Right lobe of liver (tissue), 6 donors: ENCODE results near the gene TMED8. TPM values are rescaled to one million over a fixed set of nuclear protein-coding genes. Genes with fewer than 3 reads are reported as not detected.
"Not testable (repeated sequence)": the region's sequence is repeated elsewhere in the genome, so short reads cannot be mapped to it uniquely, and the experiment has no call there.

Experiments
- ATAC-seq, 4 donors: fragments of 200-7000 bp; cut with Tn5 transposase; one replicate each; pipeline ENCODE4 v1.9.1; 2020; ENCODE audit warnings: mild to moderate bottlenecking in 4 of 4, moderate library complexity in 4 of 4
- DNase-seq, 3 donors: peaks; one replicate each; pipeline ENCODE4 v3.0.0-alpha.2; 2020
- H3K27ac ChIP-seq, 3 donors: fragments of 200-600 bp; one replicate each; pipeline ENCODE4 v1.8.0; 2022
- H3K27me3 ChIP-seq, 2 donors: fragments of 200-600 bp; one replicate each; pipeline ENCODE4 v1.8.0; 2022
- H3K36me3 ChIP-seq, 4 donors: fragments of 200-600 bp; sonication (generic) in 1 of 4; one replicate each; pipeline versions ENCODE4 v1.5.1 to v1.8.0; 2017 to 2022; ENCODE audit warnings: control low read depth in 1 of 4
- H3K4me1 ChIP-seq, 4 donors: fragments of 200-600 bp; sonication (generic) in 1 of 4; one replicate each; pipeline versions ENCODE4 v1.5.1 to v1.8.0; 2017 to 2022; ENCODE audit warnings: control low read depth in 1 of 4
- H3K4me3 ChIP-seq, 3 donors: fragments of 200-600 bp; one replicate each; pipeline ENCODE4 v1.8.0; 2022
- H3K9me3 ChIP-seq, 4 donors: fragments of 200-600 bp; sonication (generic) in 1 of 4; one replicate each; pipeline versions ENCODE4 v1.5.1 to v1.8.0; 2017 to 2022; ENCODE audit warnings: control low read depth in 1 of 4
- POLR2A ChIP-seq: fragments of 450-650 bp; IDR thresholded peaks from one replicate; pipeline ENCODE4 v1.6.1; 2017; ENCODE audit warnings: antibody characterized with exemption, mild to moderate bottlenecking
- WGBS: methylation state at CpG from one replicate; pipeline ENCODE4 v1.1.6; 2018; ENCODE audit warnings: low coverage, low lambda C conversion rate; ENCODE audit not compliant: insufficient coverage; ENCODE audit errors: missing lambda C conversion rate; 5-methylcytosine and 5-hydroxymethylcytosine counted together
- intact Hi-C, 2 donors: fragments of 100-400 bp; cut with DNase I; formaldehyde crosslinking; loops; one replicate each; pipeline versions ENCODE4 v1.11.2 to v1.14.1; 2022
- total RNA-seq, 6 experiments: library from RNA; depleted of rRNA in 2 of 6; stranded (reverse); fragments of >200 nt in 2 of 6; fragmentation: NEBNext Ultra II Directional in 3 of 6; extraction: Animal tissue kit (Norgen Biotek cat#: 25700) in 3 of 6; gene quantifications; one replicate each; pipeline versions ENCODE4 v1.1.0 to v1.2.4, GENCODE V29; 2016 to 2023
- TF ChIP-seq, protein P1 (sequence below), 4 donors: fragments of 200-600 bp in 3 of 4; fragments of 450-650 bp in 1 of 4; IDR thresholded peaks; one replicate each; pipeline versions ENCODE4 v1.5.1 to v1.8.0; 2016 to 2022; ENCODE audit warnings: antibody characterized with exemption in 4 of 4, mild to moderate bottlenecking in 2 of 4
- donor health status: DM: no; HTN: yes; CAD: no.
- donor health status: DM: no; HTN: no; CAD: no.
- donor health status: DM: no; HTN: no; CAD: no.
- donor health status: DM: no; HTN: yes; CAD: no.
- donor health status: DM: no; HTN: yes; CAD: no.

TMED8 gene
- total RNA-seq, 6 experiments from 2014 or later = 2.5 to 4.4 (median 3.1) TPM

DNA sequence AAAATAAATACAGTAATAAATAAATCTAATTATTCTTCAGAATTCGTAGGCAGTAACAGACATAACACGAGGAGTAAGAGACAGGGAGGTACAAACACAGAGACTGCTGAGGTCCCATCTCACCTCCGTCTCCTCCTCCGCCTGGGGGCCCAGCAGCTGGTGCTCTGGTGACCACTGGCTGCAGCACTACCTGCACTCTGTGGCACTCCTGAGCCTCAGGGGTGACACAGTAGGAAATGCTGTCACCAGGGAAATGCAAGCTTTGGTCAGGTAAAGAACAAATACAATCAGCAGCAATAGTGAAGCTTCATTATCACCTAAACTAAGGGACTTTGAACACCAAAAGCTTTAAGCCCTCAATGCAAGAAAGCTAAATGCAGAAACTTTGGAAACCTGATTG, 36.5 kb downstream of the TMED8 start:
- DNase-seq (no peak), ATAC-seq (no peak)
- H3K36me3 ChIP-seq = peaks cover 0 to 12% (median 0%) of the 10 kb centered on the region in 4 donors
- no peaks in the 10 kb centered on the region for H3K9me3 ChIP-seq
- no peaks in the 10 kb centered on the region for H3K27me3 ChIP-seq
- H3K4me1 ChIP-seq = no peaks in the 10 kb centered on the region
- intact Hi-C loops = no loop called here
- H3K27ac ChIP-seq = no peak overlapping the region
- no peak for TF ChIP-seq POLR2A
- TF ChIP-seq, protein P1, sequence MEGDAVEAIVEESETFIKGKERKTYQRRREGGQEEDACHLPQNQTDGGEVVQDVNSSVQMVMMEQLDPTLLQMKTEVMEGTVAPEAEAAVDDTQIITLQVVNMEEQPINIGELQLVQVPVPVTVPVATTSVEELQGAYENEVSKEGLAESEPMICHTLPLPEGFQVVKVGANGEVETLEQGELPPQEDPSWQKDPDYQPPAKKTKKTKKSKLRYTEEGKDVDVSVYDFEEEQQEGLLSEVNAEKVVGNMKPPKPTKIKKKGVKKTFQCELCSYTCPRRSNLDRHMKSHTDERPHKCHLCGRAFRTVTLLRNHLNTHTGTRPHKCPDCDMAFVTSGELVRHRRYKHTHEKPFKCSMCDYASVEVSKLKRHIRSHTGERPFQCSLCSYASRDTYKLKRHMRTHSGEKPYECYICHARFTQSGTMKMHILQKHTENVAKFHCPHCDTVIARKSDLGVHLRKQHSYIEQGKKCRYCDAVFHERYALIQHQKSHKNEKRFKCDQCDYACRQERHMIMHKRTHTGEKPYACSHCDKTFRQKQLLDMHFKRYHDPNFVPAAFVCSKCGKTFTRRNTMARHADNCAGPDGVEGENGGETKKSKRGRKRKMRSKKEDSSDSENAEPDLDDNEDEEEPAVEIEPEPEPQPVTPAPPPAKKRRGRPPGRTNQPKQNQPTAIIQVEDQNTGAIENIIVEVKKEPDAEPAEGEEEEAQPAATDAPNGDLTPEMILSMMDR (IDR thresholded peaks at IDR 0.05) = no peak
- WGBS = 87% methylated on average over 4 of the region's 4 CpGs
- H3K4me3 ChIP-seq = no peak overlapping the region

DNA sequence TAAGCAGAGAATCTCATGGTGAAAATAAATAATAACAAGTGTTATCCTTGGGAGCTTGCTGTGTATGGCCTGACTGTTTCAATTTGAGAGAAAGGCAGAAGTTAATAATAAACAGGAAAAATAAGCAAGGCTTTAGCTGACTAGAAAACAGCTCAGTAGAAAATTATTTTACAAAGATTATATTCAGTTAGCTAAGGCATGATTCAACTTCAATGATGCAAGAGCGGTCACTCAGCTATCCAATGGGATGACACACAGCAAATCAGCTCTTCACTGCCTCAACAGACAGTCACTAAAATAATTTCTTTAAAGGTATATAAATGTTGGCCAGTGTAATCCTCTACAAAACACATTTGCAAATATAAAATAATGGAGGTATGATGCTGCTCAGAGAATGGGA, 37.5 kb downstream of the TMED8 start:
- intact Hi-C loops = no loop called here
- Histone ChIP-seq H3K36me3 (peaks cover 0 to 12% (median 0%) of the 10 kb centered on the region in 4 donors), H3K4me1 (no peaks in the 10 kb centered on the region), H3K9me3 (no peaks in the 10 kb centered on the region), H3K27me3 (no peaks in the 10 kb centered on the region), H3K27ac (no peak overlapping the region), H3K4me3 (no peak overlapping the region)
- TF ChIP-seq POLR2A = no peak
- TF ChIP-seq, protein P1 (IDR thresholded peaks at IDR 0.05) = no peak
- ATAC-seq = peak in 1 of 4 donors; percentile 34
- WGBS = 89% methylated on average over 1 of the region's 1 CpG
- DNase-seq = no peak

DNA sequence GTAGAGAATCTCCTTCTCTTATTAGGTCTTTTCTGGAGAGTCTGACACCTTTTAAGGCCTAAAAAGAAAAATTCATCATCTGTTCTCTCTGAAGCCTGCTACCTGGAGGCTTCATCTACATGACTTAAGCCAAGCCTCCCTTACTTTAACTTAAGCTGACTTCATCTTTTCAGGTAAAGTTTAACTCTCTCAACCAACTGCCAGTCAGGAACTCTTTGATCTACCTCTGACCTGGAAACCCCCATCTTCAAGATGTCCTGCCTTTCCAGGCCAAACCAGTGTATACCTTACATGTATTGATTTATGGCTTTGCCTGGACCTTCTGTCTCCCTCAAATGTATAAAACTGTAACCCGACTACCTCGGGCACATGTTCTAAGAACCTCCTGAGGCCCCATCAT, 38.6 kb downstream of the TMED8 start:
- no peak for DNase-seq
- ATAC-seq = no peak
- peaks cover 0 to 12% (median 0%) of the 10 kb centered on the region in 4 donors for H3K36me3 ChIP-seq
- no peak for TF ChIP-seq POLR2A
- TF ChIP-seq, protein P1 (IDR thresholded peaks at IDR 0.05) = no peak
- no peak overlapping the region for H3K27ac ChIP-seq
- H3K9me3 ChIP-seq = no peaks in the 10 kb centered on the region
- no peaks in the 10 kb centered on the region for H3K27me3 ChIP-seq
- 86% methylated on average over 2 of the region's 2 CpGs for WGBS
- H3K4me3 ChIP-seq = no peak overlapping the region
- H3K4me1 ChIP-seq = no peaks in the 10 kb centered on the region
- intact Hi-C loops = no loop called here

DNA sequence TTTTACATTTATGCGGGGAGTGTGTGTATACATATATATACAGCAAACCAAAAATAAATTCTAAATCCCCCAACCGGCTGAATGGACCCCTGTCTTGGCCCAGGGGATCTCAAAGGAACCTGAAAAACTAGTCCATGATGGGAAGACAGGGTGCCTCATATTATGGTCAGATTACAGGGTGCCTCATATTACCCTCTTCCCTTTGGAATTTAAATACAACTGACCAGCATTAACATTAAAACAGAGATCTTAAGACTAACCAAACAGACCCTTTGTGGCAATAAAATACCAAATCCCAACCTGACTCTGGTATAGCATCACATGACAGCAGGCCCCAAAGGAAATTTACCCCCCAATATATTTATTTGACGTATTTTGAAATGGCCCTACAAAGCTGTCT, 39.0 kb downstream of the TMED8 start:
- WGBS = 95% methylated on average over 2 of the region's 3 CpGs
- Histone ChIP-seq H3K4me1 (no peaks in the 10 kb centered on the region), H3K9me3 (no peaks in the 10 kb centered on the region), H3K4me3 (no peak overlapping the region), H3K36me3 (peaks cover 0 to 9% (median 0%) of the 10 kb centered on the region in 4 donors), H3K27ac (no peak overlapping the region), H3K27me3 (no peaks in the 10 kb centered on the region)
- intact Hi-C loops = no loop called here
- ATAC-seq (no peak), DNase-seq (no peak)
- no peak for TF ChIP-seq POLR2A
- TF ChIP-seq, protein P1 (IDR thresholded peaks at IDR 0.05) = no peak

DNA sequence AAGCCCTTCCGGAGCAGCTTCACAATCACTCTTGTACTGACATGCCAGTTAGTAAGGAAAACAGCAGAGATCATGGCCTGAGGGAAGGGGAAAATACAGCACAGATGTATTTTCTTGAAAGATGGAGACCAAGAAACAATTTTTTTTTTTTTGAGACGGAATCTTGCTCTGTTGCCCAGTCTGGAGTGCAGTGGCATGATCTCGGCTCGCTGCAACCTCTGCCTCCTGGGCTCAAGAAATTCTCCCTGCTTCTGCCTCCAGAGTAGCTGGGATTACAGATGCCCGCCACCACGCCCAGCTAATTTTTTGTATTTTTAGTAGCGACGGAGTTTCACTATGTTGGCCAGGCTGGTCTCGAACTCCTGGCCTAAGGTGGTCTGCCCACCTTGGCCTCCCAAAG, 39.6 kb downstream of the TMED8 start:
- ATAC-seq, H3K9me3 ChIP-seq, H3K4me3 ChIP-seq, DNase-seq, H3K4me1 ChIP-seq, H3K27ac ChIP-seq, H3K27me3 ChIP-seq, H3K36me3 ChIP-seq, intact Hi-C loops: not testable (repeated sequence)
- 94% methylated on average over 4 of the region's 9 CpGs for WGBS
